ENCODE measurements around the gene ITIH2.

The ITIH2 gene

GRCh38 chr10:7715515-7715914 lies 12.4 kb downstream of the ITIH2 start:
- H3K18ac ChIP-seq (ENCODE audit: low read length): no peak overlapping the region
- no CpG with 5 or more reads among the region's 7 CpGs for WGBS (ENCODE audit: extremely low coverage, insufficient coverage, insufficient read length)
- no peak overlapping the region for H3K4me3 ChIP-seq (ENCODE audit: low read depth, low read length)

GRCh38 chr10:7717767-7718166 lies 14.7 kb downstream of the ITIH2 start:
- Histone ChIP-seq H3K4ac (ENCODE audit: low read depth, low read length) (no peak overlapping the region), H3K27ac (ENCODE audit: low read depth, low read length) (no peak overlapping the region), H3K14ac (ENCODE audit: low read length) (no peak overlapping the region), H3K18ac (ENCODE audit: low read length) (no peak overlapping the region), H2AK5ac (ENCODE audit: low read length) (no peak overlapping the region), H3K36me3 (ENCODE audit: control insufficient read depth in 1 of 2, insufficient read depth in 2 of 2, low read length in 2 of 2) (no peaks in the 10 kb centered on the region), H3K9ac (ENCODE audit: low read length) (no peak overlapping the region), H4K91ac (ENCODE audit: low read depth, low read length) (no peak overlapping the region), H3K4me2 (ENCODE audit: low read length) (no peak overlapping the region), H3K4me1 (ENCODE audit: control insufficient read depth in 1 of 2, insufficient read depth in 2 of 2, low read length in 2 of 2) (no peaks in the 10 kb centered on the region), H3K23ac (ENCODE audit: low read length) (no peak overlapping the region), H3K27me3 (ENCODE audit: insufficient read depth, low read length) (no peaks in the 10 kb centered on the region), H4K12ac (ENCODE audit: low read depth, low read length) (no peak overlapping the region), H2AFZ (ENCODE audit: insufficient read depth, low read length, poor library complexity) (no peak overlapping the region), H3K79me1 (ENCODE audit: low read length) (no peaks in the 10 kb centered on the region), H2BK12ac (ENCODE audit: low read length) (no peak overlapping the region), H2BK120ac (ENCODE audit: insufficient read depth, low read length, poor library complexity) (no peak overlapping the region), H3K79me2 (ENCODE audit: control insufficient read depth, insufficient read depth, low read length, poor library complexity) (no peaks in the 10 kb centered on the region), H3K9me3 (ENCODE audit: insufficient read depth, low read depth, low read length) (peaks cover 1% of the 10 kb centered on the region), H2BK5ac (ENCODE audit: low read depth, low read length, poor library complexity) (no peak overlapping the region), H4K8ac (ENCODE audit: low read depth, low read length) (no peak overlapping the region), H3K4me3 (ENCODE audit: low read depth, low read length) (no peak overlapping the region)
- no CpG with 5 or more reads among the region's 5 CpGs for WGBS (ENCODE audit: extremely low coverage, insufficient coverage, insufficient read length)
- DNase-seq: no peak

More at GRCh38 chr10:7715515-7715914, 12.4 kb downstream of the ITIH2 start:
- Histone ChIP-seq H3K4me2 (ENCODE audit: low read length) (no peak overlapping the region), H3K9me3 (ENCODE audit: insufficient read depth, low read depth, low read length) (no peaks in the 10 kb centered on the region), H3K4me1 (ENCODE audit: control insufficient read depth in 1 of 2, insufficient read depth in 2 of 2, low read length in 2 of 2) (no peaks in the 10 kb centered on the region), H3K14ac (ENCODE audit: low read length) (no peak overlapping the region), H3K23ac (ENCODE audit: low read length) (no peak overlapping the region), H2BK12ac (ENCODE audit: low read length) (no peak overlapping the region), H3K27ac (ENCODE audit: low read depth, low read length) (no peak overlapping the region), H2BK5ac (ENCODE audit: low read depth, low read length, poor library complexity) (no peak overlapping the region), H3K4ac (ENCODE audit: low read depth, low read length) (no peak overlapping the region), H3K79me2 (ENCODE audit: control insufficient read depth, insufficient read depth, low read length, poor library complexity) (no peaks in the 10 kb centered on the region), H4K8ac (ENCODE audit: low read depth, low read length) (no peak overlapping the region), H2BK120ac (ENCODE audit: insufficient read depth, low read length, poor library complexity) (no peak overlapping the region), H2AFZ (ENCODE audit: insufficient read depth, low read length, poor library complexity) (no peak overlapping the region), H3K79me1 (ENCODE audit: low read length) (no peaks in the 10 kb centered on the region), H3K27me3 (ENCODE audit: insufficient read depth, low read length) (no peaks in the 10 kb centered on the region), H2AK5ac (ENCODE audit: low read length) (no peak overlapping the region), H3K36me3 (ENCODE audit: control insufficient read depth in 1 of 2, insufficient read depth in 2 of 2, low read length in 2 of 2) (no peaks in the 10 kb centered on the region), H4K91ac (ENCODE audit: low read depth, low read length) (no peak overlapping the region), H4K12ac (ENCODE audit: low read depth, low read length) (no peak overlapping the region), H3K9ac (ENCODE audit: low read length) (no peak overlapping the region)
- DNase-seq: no peak

- no peak overlapping the region for H2BK12ac ChIP-seq (ENCODE audit: low read length)
- H3K4me2 ChIP-seq (ENCODE audit: low read length): no peak overlapping the region
- H3K18ac ChIP-seq (ENCODE audit: low read length): no peak overlapping the region
- no peak overlapping the region for H4K12ac ChIP-seq (ENCODE audit: low read depth, low read length)
- no peak for DNase-seq
- H2BK120ac ChIP-seq (ENCODE audit: insufficient read depth, low read length, poor library complexity): no peak overlapping the region
- H3K23ac ChIP-seq (ENCODE audit: low read length): no peak overlapping the region
- no peak overlapping the region for H3K4ac ChIP-seq (ENCODE audit: low read depth, low read length)
- no peaks in the 10 kb centered on the region for H3K79me1 ChIP-seq (ENCODE audit: low read length)
- H3K9ac ChIP-seq (ENCODE audit: low read length): no peak overlapping the region
- no peak overlapping the region for H4K8ac ChIP-seq (ENCODE audit: low read depth, low read length)
- no peaks in the 10 kb centered on the region for H3K27me3 ChIP-seq (ENCODE audit: insufficient read depth, low read length)
- no peak overlapping the region for H2AK5ac ChIP-seq (ENCODE audit: low read length)
- no peak overlapping the region for H3K14ac ChIP-seq (ENCODE audit: low read length)
- H4K91ac ChIP-seq (ENCODE audit: low read depth, low read length): no peak overlapping the region
- H3K4me3 ChIP-seq (ENCODE audit: low read depth, low read length): no peak overlapping the region
- H3K36me3 ChIP-seq (ENCODE audit: control insufficient read depth in 1 of 2, insufficient read depth in 2 of 2, low read length in 2 of 2): no peaks in the 10 kb centered on the region
- no peak overlapping the region for H2BK5ac ChIP-seq (ENCODE audit: low read depth, low read length, poor library complexity)
- no peaks in the 10 kb centered on the region for H3K79me2 ChIP-seq (ENCODE audit: control insufficient read depth, insufficient read depth, low read length, poor library complexity)
- H2AFZ ChIP-seq (ENCODE audit: insufficient read depth, low read length, poor library complexity): no peak overlapping the region
- H3K9me3 ChIP-seq (ENCODE audit: insufficient read depth, low read depth, low read length): peaks cover 4% of the 10 kb centered on the region
- WGBS (ENCODE audit: extremely low coverage, insufficient coverage, insufficient read length): no CpG with 5 or more reads among the region's 4 CpGs
- no peaks in the 10 kb centered on the region for H3K4me1 ChIP-seq (ENCODE audit: control insufficient read depth in 1 of 2, insufficient read depth in 2 of 2, low read length in 2 of 2)
- H3K27ac ChIP-seq (ENCODE audit: low read depth, low read length): no peak overlapping the region
Measured at GRCh38 chr10:7718685-7719084, 15.6 kb downstream of the ITIH2 start.

- Histone ChIP-seq H2AFZ (ENCODE audit: insufficient read depth, low read length, poor library complexity) (no peak overlapping the region), H3K79me2 (ENCODE audit: control insufficient read depth, insufficient read depth, low read length, poor library complexity) (no peaks in the 10 kb centered on the region)
- WGBS (ENCODE audit: extremely low coverage, insufficient coverage, insufficient read length): no CpG with 5 or more reads among the region's 10 CpGs
Measured at GRCh38 chr10:7720478-7720877, 17.4 kb downstream of the ITIH2 start.

More at GRCh38 chr10:7720478-7720877, 17.4 kb downstream of the ITIH2 start:
- H4K8ac ChIP-seq (ENCODE audit: low read depth, low read length): no peak overlapping the region
- no peak overlapping the region for H4K91ac ChIP-seq (ENCODE audit: low read depth, low read length)
- H3K27ac ChIP-seq (ENCODE audit: low read depth, low read length): no peak overlapping the region
- H2AK5ac ChIP-seq (ENCODE audit: low read length): no peak overlapping the region
- H4K12ac ChIP-seq (ENCODE audit: low read depth, low read length): no peak overlapping the region
- H3K4me2 ChIP-seq (ENCODE audit: low read length): no peak overlapping the region
- no peak overlapping the region for H3K14ac ChIP-seq (ENCODE audit: low read length)
- no peaks in the 10 kb centered on the region for H3K36me3 ChIP-seq (ENCODE audit: control insufficient read depth in 1 of 2, insufficient read depth in 2 of 2, low read length in 2 of 2)
- H3K4me3 ChIP-seq (ENCODE audit: low read depth, low read length): no peak overlapping the region
- H3K4ac ChIP-seq (ENCODE audit: low read depth, low read length): no peak overlapping the region
- H3K79me1 ChIP-seq (ENCODE audit: low read length): no peaks in the 10 kb centered on the region
- peaks cover 4% of the 10 kb centered on the region for H3K9me3 ChIP-seq (ENCODE audit: insufficient read depth, low read depth, low read length)
- no peak overlapping the region for H3K9ac ChIP-seq (ENCODE audit: low read length)
- no peaks in the 10 kb centered on the region for H3K27me3 ChIP-seq (ENCODE audit: insufficient read depth, low read length)
- H3K18ac ChIP-seq (ENCODE audit: low read length): no peak overlapping the region
- H3K4me1 ChIP-seq (ENCODE audit: control insufficient read depth in 1 of 2, insufficient read depth in 2 of 2, low read length in 2 of 2): no peaks in the 10 kb centered on the region
- H2BK120ac ChIP-seq (ENCODE audit: insufficient read depth, low read length, poor library complexity): no peak overlapping the region
- DNase-seq: no peak
- no peak overlapping the region for H3K23ac ChIP-seq (ENCODE audit: low read length)
- H2BK5ac ChIP-seq (ENCODE audit: low read depth, low read length, poor library complexity): no peak overlapping the region
- no peak overlapping the region for H2BK12ac ChIP-seq (ENCODE audit: low read length)
